HFFc6 (cell line): Measurements from ENCODE around the gene ILRUN. TPM values are rescaled to one million over a fixed set of nuclear protein-coding genes. Genes with fewer than 3 reads are reported as not detected.
"Not testable (repeated sequence)": the region's sequence is repeated elsewhere in the genome, so short reads cannot be mapped to it uniquely, and the experiment has no call there.

ENCODE experiments used
- DNase-seq: peaks from one replicate; pipeline ENCODE4 v3.0.0-alpha.2; 2018
- H3K27ac Mint-ChIP-seq: 2 replicates; pipeline ENCODE4 v1.8.0; 2020; ENCODE audit warnings: mild to moderate bottlenecking, mixed read lengths
- H3K27me3 Mint-ChIP-seq: 2 replicates; pipeline ENCODE4 v1.8.0; 2021; ENCODE audit warnings: mild to moderate bottlenecking, moderate library complexity, mixed read lengths; ENCODE audit not compliant: insufficient read depth
- H3K36me3 Mint-ChIP-seq: 2 replicates; pipeline ENCODE4 v1.8.0; 2021; ENCODE audit warnings: low read depth, mixed read lengths
- H3K4me1 Mint-ChIP-seq: 2 replicates; pipeline ENCODE4 v1.8.0; 2020; ENCODE audit warnings: low read depth, mixed read lengths
- H3K4me3 Mint-ChIP-seq: 2 replicates; pipeline ENCODE4 v1.8.0; 2020; ENCODE audit warnings: mild to moderate bottlenecking, moderate library complexity, mixed read lengths
- H3K9me3 Mint-ChIP-seq: 2 replicates; pipeline ENCODE4 v1.8.0; 2020; ENCODE audit warnings: mild to moderate bottlenecking, mixed read lengths
- CTCF ChIP-seq: fragments of 200-600 bp; sonication (generic); IDR thresholded peaks from 2 replicates; pipeline ENCODE4 v1.5.0; 2021; ENCODE audit warnings: antibody characterized with exemption, mild to moderate bottlenecking
- total RNA-seq, 6 experiments: library from RNA; stranded (reverse); fragmentation: NEBNext Ultra II Directional; extraction: Animal tissue kit (Norgen Biotek cat#: 25700); gene quantifications; 2 replicates in 1 of 6; 3 replicates in 5 of 6; pipeline ENCODE4 v1.2.3, GENCODE V29; 2021

Gene ILRUN
- total RNA-seq, 6 experiments from 2014 or later, result 56.0 to 65.1 (median 59.4) TPM

GRCh38 chr6:34663371-34663770 is 33.2 kb downstream of the ILRUN start:
- Mint-ChIP-seq H3K27me3 (no peaks in the 10 kb centered on the region), H3K4me1 (peaks cover 73% of the 10 kb centered on the region), H3K27ac (peak overlapping the region; percentile 96), H3K36me3 (peaks cover 10% of the 10 kb centered on the region), H3K4me3 (peak overlapping the region; percentile 33), H3K9me3 (no peaks in the 10 kb centered on the region)
- TF ChIP-seq CTCF, result no peak
- DNase-seq, result no peak

- Mint-ChIP-seq H3K27me3 (no peaks in the 10 kb centered on the region), H3K27ac (peak overlapping the region; percentile 29; the same call in 1 of the 2 replicates), H3K9me3 (no peaks in the 10 kb centered on the region), H3K4me3 (no peak overlapping the region), H3K36me3 (peaks cover 10% of the 10 kb centered on the region), H3K4me1 (peaks cover 73% of the 10 kb centered on the region)
- TF ChIP-seq CTCF, result no peak
- DNase-seq, result no peak
Measured at GRCh38 chr6:34661357-34661756, 35.2 kb downstream of the ILRUN start.

- DNase-seq, result no peak
- Mint-ChIP-seq H3K36me3 (peaks cover 16% of the 10 kb centered on the region), H3K4me1 (peaks cover 61% of the 10 kb centered on the region), H3K4me3 (no peak overlapping the region), H3K9me3 (no peaks in the 10 kb centered on the region), H3K27me3 (no peaks in the 10 kb centered on the region), H3K27ac (peak overlapping the region; percentile 98)
- TF ChIP-seq CTCF, result no peak
Measured at GRCh38 chr6:34658605-34659265, 37.8 kb downstream of the ILRUN start.

GRCh38 chr6:34657979-34658480 is 38.5 kb downstream of the ILRUN start:
- peak; percentile 64 for DNase-seq
- H3K27ac Mint-ChIP-seq, result peak overlapping the region; percentile 98

GRCh38 chr6:34657307-34657978 is 39.1 kb downstream of the ILRUN start:
- Mint-ChIP-seq H3K4me1 (peaks cover 54% of the 10 kb centered on the region), H3K27me3 (no peaks in the 10 kb centered on the region; the same call in 1 of the 2 replicates), H3K4me3 (peak overlapping the region; percentile 89), H3K27ac (peak overlapping the region; percentile 98), H3K9me3 (no peaks in the 10 kb centered on the region), H3K36me3 (peaks cover 18% of the 10 kb centered on the region)
- DNase-seq, result peak; percentile 73
- no peak for TF ChIP-seq CTCF

More at GRCh38 chr6:34657979-34658480, 38.5 kb downstream of the ILRUN start:
- H3K27me3 Mint-ChIP-seq, H3K9me3 Mint-ChIP-seq: not testable (repeated sequence)
- Mint-ChIP-seq H3K36me3 (peaks cover 16% of the 10 kb centered on the region), H3K4me1 (peaks cover 54% of the 10 kb centered on the region), H3K4me3 (peak overlapping the region; percentile 89)

- H3K4me1 Mint-ChIP-seq, result peaks cover 54% of the 10 kb centered on the region
- DNase-seq, result peak; percentile 42
- peak overlapping the region; percentile 98 for H3K27ac Mint-ChIP-seq
- H3K36me3 Mint-ChIP-seq, result peaks cover 18% of the 10 kb centered on the region
- H3K9me3 Mint-ChIP-seq, result no peaks in the 10 kb centered on the region
- no peaks in the 10 kb centered on the region; the same call in 1 of the 2 replicates for H3K27me3 Mint-ChIP-seq
- peak overlapping the region; percentile 89 for H3K4me3 Mint-ChIP-seq
- no peak for TF ChIP-seq CTCF
Measured at GRCh38 chr6:34657037-34657306, 39.6 kb downstream of the ILRUN start.
